Cortex of kidney (tissue), 1 donor: ENCODE measurements around the gene SUV39H1.

Source experiments
- DNase-seq: peaks from one replicate; lab custom pipeline; 2025; lab: John Stamatoyannopoulos, UW

SUV39H1 gene

DNA sequence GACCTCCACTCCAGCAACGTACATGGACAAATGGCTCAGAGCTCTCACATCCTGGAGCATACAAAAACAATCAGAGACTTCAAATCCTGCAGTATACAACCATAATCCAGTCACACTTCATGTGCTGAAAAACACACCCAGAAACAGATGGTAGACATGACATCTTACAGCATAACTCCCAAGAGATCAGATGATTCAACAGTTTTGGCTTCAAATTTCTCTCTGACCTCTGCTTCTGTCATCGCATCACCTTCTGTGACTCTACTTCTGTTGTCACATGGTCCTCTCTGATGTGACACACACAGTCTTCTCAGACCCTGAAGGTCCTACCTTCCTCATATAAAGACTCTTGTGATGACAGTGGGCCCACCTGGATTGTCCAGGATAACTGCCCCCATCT, 18.5 kb downstream of the SUV39H1 start:
- DNase-seq: no peak

DNA sequence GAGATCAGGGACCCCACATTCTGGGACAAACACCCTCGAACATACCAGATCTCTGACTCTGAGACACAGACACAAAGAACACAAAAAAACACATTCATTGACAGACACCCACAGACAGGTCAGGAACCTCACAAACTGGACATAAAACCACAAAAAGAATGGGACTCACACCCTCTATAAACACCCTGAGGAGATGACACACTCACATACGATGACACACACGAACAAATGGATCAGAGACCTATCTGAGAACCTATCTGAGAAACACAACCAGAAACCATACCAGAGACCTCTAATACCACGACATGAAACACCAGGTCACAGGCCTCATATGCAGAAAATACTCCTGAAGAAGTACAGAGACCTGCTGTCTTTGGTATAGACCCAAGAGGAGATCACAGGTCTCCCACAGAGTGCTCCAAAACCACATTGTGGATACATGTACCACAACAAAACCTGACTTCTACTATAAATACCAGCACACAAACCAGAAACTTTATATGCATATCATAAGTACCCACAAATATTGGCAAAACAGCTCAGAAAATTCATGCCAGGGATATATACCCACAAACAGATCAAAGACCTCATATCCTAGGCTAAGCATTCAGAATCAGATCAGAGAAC, 19.5 kb downstream of the SUV39H1 start:
- DNase-seq: no peak

- DNase-seq: no peak
Observed at GRCh38 chrX:48719958-48720357, 23.4 kb downstream of the SUV39H1 start.

DNA sequence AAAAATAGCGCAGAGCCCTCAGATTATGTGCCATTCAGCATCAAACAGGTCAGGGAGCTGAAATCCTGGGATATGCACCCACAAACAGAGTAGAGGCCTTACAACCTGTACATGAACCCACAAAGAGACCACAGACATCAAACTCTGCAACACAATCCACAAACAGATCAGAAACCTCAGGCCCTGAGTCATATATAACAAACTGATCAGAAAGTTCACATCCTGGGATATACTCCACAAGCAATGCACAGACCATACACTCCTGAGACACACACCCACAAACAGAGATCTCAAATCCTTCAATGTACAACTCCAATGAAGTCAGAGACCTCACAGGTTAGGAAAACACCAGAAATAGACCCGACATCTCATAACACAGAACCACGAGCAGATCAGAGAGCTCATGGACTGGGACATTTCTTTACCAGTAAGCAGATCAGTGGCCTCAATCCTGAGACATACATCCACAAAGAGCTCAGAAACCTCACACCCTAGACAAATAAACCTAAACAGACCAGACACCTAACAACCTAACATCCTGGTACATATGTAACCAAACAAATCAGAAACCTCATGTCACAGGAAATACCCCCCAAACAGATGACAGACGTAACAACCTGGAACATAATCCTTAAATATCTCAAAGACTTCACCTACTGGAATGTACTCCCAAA, 24.2 kb downstream of the SUV39H1 start:
- no peak for DNase-seq

- no peak for DNase-seq
Observed at GRCh38 chrX:48721916-48722315, 25.4 kb downstream of the SUV39H1 start.

GRCh38 chrX:48726596-48726995, 30.1 kb downstream of the SUV39H1 start:
- no peak for DNase-seq

DNA sequence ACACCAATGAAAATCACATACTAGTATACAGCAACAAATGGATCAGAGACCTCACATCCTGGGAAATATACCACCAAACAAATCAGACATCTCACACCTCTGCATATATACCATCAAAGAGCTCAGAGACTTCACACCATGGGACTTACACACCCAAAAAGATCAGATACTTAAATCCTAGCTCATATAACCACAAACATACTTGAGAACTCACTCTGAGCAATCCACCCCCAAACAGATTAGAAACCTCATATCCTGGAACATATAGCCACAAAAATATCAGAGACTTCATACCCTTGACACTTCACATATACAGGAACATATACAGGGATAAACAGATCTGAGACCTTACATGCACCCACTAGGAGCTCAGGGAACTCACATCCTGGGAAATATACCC, 32.1 kb downstream of the SUV39H1 start:
- DNase-seq: no peak

DNA sequence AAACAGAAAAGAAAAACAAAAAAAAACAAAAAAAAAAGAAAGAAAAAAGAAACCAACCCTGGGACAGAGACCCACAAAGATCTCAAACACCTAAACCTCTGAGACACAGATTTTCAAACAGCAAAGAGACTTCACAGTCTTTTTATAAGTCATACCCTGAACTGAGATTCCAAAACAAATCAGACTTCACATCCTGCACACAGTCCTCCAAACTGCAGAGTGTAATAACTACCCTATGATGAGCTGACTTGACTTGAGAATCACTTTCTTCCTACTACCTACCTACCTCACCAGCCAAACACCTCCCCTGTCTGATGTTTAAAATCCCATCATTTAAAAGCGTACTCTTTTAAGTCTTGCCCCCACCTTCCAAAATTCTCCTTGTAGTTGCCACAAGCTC, 39.8 kb downstream of the SUV39H1 start:
- DNase-seq: no peak

DNA sequence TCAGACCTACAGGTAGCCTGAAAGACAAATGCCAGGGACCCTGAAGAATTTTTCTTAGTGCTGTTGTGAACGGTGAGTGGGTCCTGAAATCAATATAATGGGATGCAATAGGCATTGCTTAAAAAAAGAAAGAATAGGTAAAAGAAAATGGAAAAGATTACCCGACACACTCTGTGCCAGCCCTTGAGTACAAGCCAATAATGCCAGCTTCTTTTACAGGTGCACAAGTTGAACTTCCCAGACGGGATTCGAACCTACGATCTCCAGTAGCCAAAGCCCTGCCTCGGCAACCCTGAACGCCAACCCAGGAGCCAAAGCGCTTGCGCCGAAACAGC, 40.3 kb downstream of the SUV39H1 start:
- no peak for DNase-seq

GRCh38 chrX:48737213-48737938, 40.8 kb downstream of the SUV39H1 start:
- no peak for DNase-seq

- DNase-seq: no peak
Observed at GRCh38 chrX:48737940-48738339, 41.4 kb downstream of the SUV39H1 start.

DNA sequence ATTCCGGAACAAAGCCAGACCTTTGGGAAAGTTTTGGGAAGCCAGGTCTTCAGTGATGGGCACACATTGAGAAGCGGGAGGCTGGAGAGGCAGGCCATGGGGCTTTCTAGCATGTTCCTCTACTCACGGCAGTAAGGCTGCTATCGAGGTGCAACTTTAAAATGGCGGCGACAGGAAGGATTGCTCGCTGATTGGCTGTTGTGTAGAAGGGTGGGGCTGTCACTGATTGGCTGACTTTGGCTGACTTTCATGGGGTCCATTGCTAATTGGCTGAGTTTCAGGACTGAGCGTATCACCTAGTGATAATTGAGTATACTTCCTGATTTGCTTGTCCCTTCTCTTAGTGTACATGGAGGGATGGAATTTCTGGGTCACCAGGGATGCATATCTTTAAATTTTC, 45.3 kb downstream of the SUV39H1 start:
- no peak for DNase-seq

DNA sequence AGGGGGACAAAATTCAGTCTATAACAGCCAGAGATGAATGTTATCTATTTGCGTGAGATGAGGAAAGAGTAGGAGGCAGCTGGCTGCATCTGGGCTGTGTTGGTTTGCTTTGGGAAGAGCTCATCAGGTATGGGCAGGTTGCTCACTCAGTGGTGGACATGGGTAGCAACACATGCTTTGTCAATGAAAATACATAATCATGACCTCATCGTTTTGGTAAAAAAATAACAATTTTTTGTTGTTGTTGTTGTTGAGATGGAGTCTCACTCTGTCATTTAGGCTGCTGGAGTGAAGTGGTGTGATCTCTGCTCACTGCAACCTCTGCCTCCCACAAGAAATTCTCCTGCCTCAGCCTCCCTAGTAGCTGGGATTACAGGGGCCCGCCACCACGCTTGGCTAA, 48.7 kb downstream of the SUV39H1 start:
- no peak for DNase-seq

GRCh38 chrX:48747415-48748016, 51.0 kb downstream of the SUV39H1 start:
- DNase-seq: no peak

DNA sequence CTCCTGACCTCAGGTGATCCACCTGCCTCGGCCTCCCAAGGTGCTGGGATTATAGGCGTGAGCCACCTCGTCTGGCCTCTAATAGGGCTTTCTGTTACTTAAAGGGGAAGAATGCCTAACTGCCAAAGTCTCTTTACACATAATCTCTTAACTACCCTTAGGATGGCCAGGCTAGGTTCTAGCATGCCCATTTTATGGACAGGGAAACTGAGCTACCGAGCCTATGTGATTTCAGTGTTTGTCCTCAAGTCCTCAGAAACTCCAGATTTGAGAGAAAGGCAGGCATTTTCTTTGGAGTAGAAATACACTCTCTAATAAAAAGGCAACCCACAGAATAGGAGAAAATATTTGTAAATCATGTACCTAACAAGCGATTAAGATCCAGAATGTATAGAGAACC, 52.6 kb downstream of the SUV39H1 start:
- DNase-seq: no peak

GRCh38 chrX:48751343-48751742, 54.8 kb downstream of the SUV39H1 start:
- no peak for DNase-seq

DNA sequence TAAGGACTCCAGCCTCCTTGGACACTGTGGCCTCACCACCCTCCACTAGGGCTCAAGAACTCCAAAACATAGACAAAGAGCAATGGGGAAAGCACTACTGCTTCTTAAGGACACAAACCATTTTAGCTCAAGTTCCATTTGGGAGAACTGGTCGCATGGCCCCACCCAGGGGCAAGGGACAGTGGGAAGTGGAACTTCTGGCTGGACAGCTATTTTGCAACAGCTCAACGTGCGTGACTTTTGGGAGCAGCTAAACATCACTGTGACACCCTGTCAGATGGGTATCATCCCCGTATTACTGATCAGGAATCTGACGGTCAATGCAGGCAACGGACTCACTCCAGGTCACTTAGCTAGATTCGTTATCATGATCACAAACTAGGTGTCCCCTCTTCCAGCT, 56.0 kb downstream of the SUV39H1 start:
- DNase-seq: no peak

- DNase-seq: no peak
Observed at GRCh38 chrX:48753708-48754228, 57.2 kb downstream of the SUV39H1 start.

DNA sequence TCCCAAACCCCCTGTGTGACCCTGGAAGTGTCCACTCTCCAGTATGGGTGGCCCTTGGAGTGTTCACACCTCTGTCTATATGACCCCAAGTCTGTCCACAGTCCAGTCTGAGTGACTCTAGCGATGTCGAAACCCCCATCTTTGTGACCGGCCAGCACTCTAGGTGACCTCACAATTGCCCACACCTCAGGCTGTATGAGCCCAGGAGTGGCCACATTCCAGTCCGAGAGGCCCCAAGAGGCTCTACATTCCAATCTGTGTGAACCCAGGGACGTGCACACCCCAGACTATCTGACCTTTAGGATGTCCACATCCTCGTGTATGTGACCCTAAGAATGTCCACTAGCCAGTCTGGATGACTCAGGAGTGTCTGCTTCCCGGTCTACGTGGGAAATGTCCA, 57.7 kb downstream of the SUV39H1 start:
- no peak for DNase-seq
